A549 treated with AZD2906 at 1 μM for 4 hours (cell line): ENCODE results near the gene PDCL2. TPM values are rescaled to one million over a fixed set of nuclear protein-coding genes. Genes with fewer than 3 reads are reported as not detected.

ENCODE experiments used
- total RNA-seq: library from RNA; stranded (reverse); fragments of 200-300 nt; extraction: Qiagen RNA extraction; gene quantifications from 5 replicates; pipeline ENCODE4 v1.2.3, GENCODE V29; 2022

The PDCL2 gene
- not detected in 5 replicates for total RNA-seq

GRCh38 chr4:55592014-55592413 lies at the start of gene PDCL2:
Gene PDCL2, minus strand, starts transcription at chr4:55592245. Its CDS starts 136 bp downstream, at chr4:55592109.

GRCh38 chr4:55635741-55636655 lies 44.0 kb upstream of the PDCL2 start, which contains the start of gene NMU:
Gene NMU, minus strand, starts transcription at chr4:55636298. Its CDS starts 106 bp downstream, at chr4:55636192.

GRCh38 chr4:55546756-55547465 lies 45.1 kb downstream of the PDCL2 start, which contains the start of gene CLOCK:
Gene CLOCK, minus strand, starts transcription at chr4:55546909. Its CDS starts 64,124 bp downstream, at chr4:55482785.

Other genes with a start within 250 kb of the PDCL2 start
- gene SRD5A3, start 246.0 kb downstream of the PDCL2 start, total RNA-seq = 6.9 to 12.5 TPM (median 11.5 TPM) in 5 replicates
- gene TMEM165, start 196.3 kb downstream of the PDCL2 start, total RNA-seq = 54.5 to 63.3 TPM (median 61.0 TPM) in 5 replicates
- 4.2 to 6.1 TPM (median 4.6 TPM) in 5 replicates for gene CLOCK, start 45.3 kb downstream of the PDCL2 start, total RNA-seq
- 0.42 to 0.92 TPM (median 0.55 TPM) in 5 replicates for gene NMU, start 44.1 kb upstream of the PDCL2 start, total RNA-seq
- not detected in 5 replicates for gene EXOC1L, start 227.5 kb upstream of the PDCL2 start, total RNA-seq